ENCODE data around the gene ANKLE2.

- TF ChIP-seq CTCF (IDR thresholded peaks at IDR 0.05): no peak
- no peak for TF ChIP-seq POLR2A (IDR thresholded peaks at IDR 0.05)
- no peak for TF ChIP-seq POLR2AphosphoS5 (IDR thresholded peaks at IDR 0.05)
Observed at GRCh38 chr12:132765361-132765760, 3.7 kb upstream of the ANKLE2 start.

All from breast epithelium (tissue), 3 donors.